Activated gamma-delta T cell (primary cell): ENCODE data around the gene SH2D4B.

Source experiments
- DNase-seq: peaks from one replicate; lab custom pipeline; 2025; lab: John Stamatoyannopoulos, UW

SH2D4B gene

DNA sequence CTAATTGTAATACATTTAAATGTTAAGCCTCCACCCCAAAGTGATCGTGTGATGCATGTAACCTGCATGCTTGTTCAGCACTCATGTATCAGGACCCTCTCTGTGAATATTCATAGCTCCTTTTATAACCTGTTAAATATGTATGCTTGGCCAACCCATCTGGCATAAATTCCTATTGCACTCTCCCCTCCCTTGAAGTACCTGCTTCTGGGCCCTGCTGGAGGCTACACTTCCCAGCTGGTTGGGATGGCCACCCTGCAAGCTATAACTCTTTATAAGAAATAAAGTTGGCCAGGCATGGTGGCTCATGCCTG lies 149.7 kb downstream of the SH2D4B start:
- DNase-seq, result no peak

DNA sequence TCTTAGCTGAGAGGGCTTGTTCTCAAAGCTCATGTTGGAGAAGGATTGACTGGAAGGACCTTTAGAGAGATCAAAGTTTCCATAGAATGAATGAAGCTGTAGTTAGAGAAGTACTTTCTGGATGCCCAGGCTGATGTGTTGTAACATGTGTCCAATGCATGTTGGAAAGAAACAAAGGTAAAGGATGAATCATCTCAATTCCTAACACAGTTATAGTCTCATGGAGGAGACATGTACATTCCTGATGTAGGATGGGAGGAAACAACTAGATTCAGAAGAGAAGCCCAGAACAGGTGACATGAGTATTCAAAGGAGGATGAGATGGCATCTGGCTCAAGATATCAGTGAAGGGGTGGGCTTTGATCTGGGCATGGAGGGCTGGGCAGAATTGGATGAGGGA lies 152.7 kb downstream of the SH2D4B start:
- DNase-seq, result no peak

DNA sequence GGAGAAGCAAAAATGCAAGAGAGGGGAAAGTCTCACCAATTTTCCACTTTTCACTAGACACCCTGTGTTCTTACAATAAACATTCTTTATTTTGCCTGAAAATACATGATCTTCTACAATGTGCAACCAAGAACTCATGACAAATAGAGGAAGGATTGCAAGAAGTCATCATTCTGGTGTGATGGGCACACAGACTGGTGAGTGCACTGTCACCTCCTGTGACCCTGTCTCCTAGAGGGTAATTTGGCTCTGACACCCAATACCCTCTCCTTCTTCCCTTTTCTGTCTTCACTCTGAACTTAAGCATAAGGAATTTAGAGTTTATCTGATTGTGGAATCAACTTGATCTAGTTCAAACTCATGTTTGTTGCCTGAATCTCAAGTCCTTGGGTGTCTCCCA lies 153.7 kb downstream of the SH2D4B start:
- no peak for DNase-seq

DNA sequence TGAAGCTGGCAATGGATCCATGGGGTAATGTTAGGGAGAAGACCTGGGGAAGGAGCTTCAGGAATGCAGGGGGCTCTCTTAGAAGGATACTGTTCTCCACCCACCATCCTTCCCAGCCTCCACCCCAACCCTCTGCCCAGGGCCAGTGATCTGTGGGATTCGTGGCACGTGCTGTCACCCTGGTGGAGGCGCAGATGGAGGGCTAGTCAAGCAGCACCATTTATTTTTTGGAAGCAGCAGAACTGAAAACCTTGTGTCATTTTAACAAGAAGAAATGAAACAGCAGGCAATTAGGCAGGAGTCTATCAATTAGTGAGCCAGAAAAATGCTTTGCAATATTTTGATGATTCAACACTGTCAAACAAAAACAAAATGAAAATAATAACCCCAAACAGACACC lies 155.9 kb downstream of the SH2D4B start:
- no peak for DNase-seq

DNA sequence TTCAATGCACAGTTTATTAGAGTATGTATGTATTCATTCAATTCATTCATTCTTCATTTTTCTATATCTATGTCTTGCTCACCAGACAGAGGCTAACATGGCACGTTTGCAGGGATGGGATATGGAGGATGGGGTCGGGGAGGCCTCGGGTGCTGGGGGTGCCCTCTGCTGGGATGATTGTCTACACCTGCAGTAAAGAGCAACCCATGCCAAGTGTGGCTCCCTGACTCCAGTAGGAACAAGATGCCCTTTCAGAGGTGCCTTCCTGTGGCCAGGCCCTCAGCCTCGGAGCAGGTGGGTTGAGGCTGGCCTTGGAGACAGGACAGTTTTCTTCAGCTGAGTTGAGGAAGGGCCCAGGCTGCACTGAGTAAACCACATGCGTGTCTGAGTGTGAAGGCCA lies 157.2 kb downstream of the SH2D4B start:
- DNase-seq, result no peak
